B cell (primary cell): ENCODE data around the gene CDKN2B. TPM values are rescaled to one million over a fixed set of nuclear protein-coding genes. Genes with fewer than 3 reads are reported as not detected.

Experiments used
- ATAC-seq: fragments of 200-7000 bp; cut with Tn5 transposase; one replicate; pipeline ENCODE4 v1.10.0; 2021; ENCODE audit warnings: low read depth, mild to moderate bottlenecking, moderate number of reproducible peaks, moderate library complexity
- CTCF ChIA-PET: fragments of 350-600 bp; sonication (Branson Sonifier 250); formaldehyde crosslinking; loops from one replicate; lab custom pipeline; 2021; ENCODE audit warnings: antibody characterized with exemption, inconsistent platforms; lab: Charles Lee
- POLR2A ChIA-PET: fragments of 350-600 bp; sonication (Branson Sonifier 250); formaldehyde crosslinking; loops from one replicate; lab custom pipeline; 2021; ENCODE audit warnings: antibody characterized with exemption; lab: Charles Lee
- DNase-seq: peaks from one replicate; pipeline ENCODE4 v3.0.0; 2013
- H2AFZ ChIP-seq: 2 replicates; pipeline ENCODE4 v1.6.1; 2012; ENCODE audit warnings: mild to moderate bottlenecking, low read depth, low read length; ENCODE audit not compliant: insufficient read depth, poor library complexity, severe bottlenecking
- H3K27ac ChIP-seq, 2 donors: 1 replicate in 1 of 2; 2 replicates in 1 of 2; pipeline ENCODE4 v1.5.1; 2012 to 2013; ENCODE audit warnings: low read length in 2 of 2, mild to moderate bottlenecking in 2 of 2, moderate library complexity in 1 of 2
- H3K27me3 ChIP-seq, 4 experiments: fragments of 200-600 bp in 1 of 4; sonication (generic) in 1 of 4; replicated peaks in 1 of 4; 1 replicate in 2 of 4; 2 replicates in 2 of 4; pipeline versions ENCODE4 v1.6.1 to v1.7.0; 2013 to 2016; ENCODE audit warnings: low read length in 3 of 4, mild to moderate bottlenecking in 2 of 4, mixed read lengths in 1 of 4, moderate library complexity in 1 of 4; ENCODE audit not compliant: insufficient read depth in 4 of 4, control insufficient read depth in 3 of 4; ENCODE audit errors: control extremely low read depth in 1 of 4
- H3K36me3 ChIP-seq, 2 experiments: replicated peaks in 1 of 2; 1 replicate in 1 of 2; 2 replicates in 1 of 2; pipeline versions ENCODE4 v1.6.1 to v1.7.1; 2013; ENCODE audit warnings: low read length in 1 of 2; ENCODE audit not compliant: insufficient read depth in 2 of 2, control insufficient read depth in 1 of 2; ENCODE audit errors: control extremely low read depth in 1 of 2, extremely low read depth in 1 of 2
- H3K4me1 ChIP-seq, 2 donors: fragments of 200-600 bp in 1 of 2; sonication (generic) in 1 of 2; 1 replicate in 1 of 2; 2 replicates in 1 of 2; pipeline versions ENCODE4 v1.5.1 to v1.6.1; 2013 to 2017; ENCODE audit warnings: low read length in 2 of 2; ENCODE audit not compliant: control insufficient read depth in 2 of 2, insufficient read depth in 2 of 2
- H3K4me2 ChIP-seq: replicated peaks from 2 replicates; pipeline ENCODE3; 2012; ENCODE audit warnings: mild to moderate bottlenecking, low read depth, low read length; ENCODE audit not compliant: poor library complexity, severe bottlenecking
- H3K4me3 ChIP-seq, 5 experiments: fragments of 200-600 bp in 1 of 5; sonication (generic) in 1 of 5; 1 replicate in 3 of 5; 2 replicates in 2 of 5; pipeline versions ENCODE4 v1.5.1 to v1.7.0; 2011 to 2016; ENCODE audit warnings: low read length in 4 of 5, mild to moderate bottlenecking in 4 of 5, low read depth in 2 of 5, control low read depth in 1 of 5, moderate library complexity in 1 of 5; ENCODE audit not compliant: insufficient read depth in 1 of 5; ENCODE audit errors: control extremely low read depth in 1 of 5, extremely low read depth in 1 of 5
- H3K79me2 ChIP-seq: fragments of 200-600 bp; sonication (generic); one replicate; pipeline ENCODE4 v1.6.0; 2016; ENCODE audit warnings: low read length; ENCODE audit not compliant: control insufficient read depth, insufficient read depth
- H3K9ac ChIP-seq: fragments of 200-600 bp; sonication (generic); 2 replicates; pipeline ENCODE4 v1.6.1; 2017; ENCODE audit warnings: mild to moderate bottlenecking, low read length, moderate library complexity
- H3K9me3 ChIP-seq, 3 donors: one replicate each; pipeline versions ENCODE4 v1.6.1 to v1.7.1; 2013; ENCODE audit warnings: low read length in 2 of 3; ENCODE audit not compliant: control insufficient read depth in 2 of 3, insufficient read depth in 1 of 3; ENCODE audit errors: control extremely low read depth in 1 of 3
- H4K20me1 ChIP-seq: 2 replicates; pipeline ENCODE4 v1.6.0; 2012; ENCODE audit warnings: mild to moderate bottlenecking, low read length; ENCODE audit not compliant: insufficient read depth, control insufficient read depth, poor library complexity, severe bottlenecking
- H3K27ac Mint-ChIP-seq: one replicate; pipeline ENCODE4 v1.8.0; 2021; ENCODE audit warnings: mixed read lengths
- H3K27me3 Mint-ChIP-seq: one replicate; pipeline ENCODE4 v1.8.0; 2021; ENCODE audit warnings: mixed read lengths
- H3K4me1 Mint-ChIP-seq: one replicate; pipeline ENCODE4 v1.8.0; 2021; ENCODE audit warnings: mixed read lengths
- H3K4me3 Mint-ChIP-seq: one replicate; pipeline ENCODE4 v1.8.0; 2021; ENCODE audit warnings: mixed read lengths
- H3K9me3 Mint-ChIP-seq: one replicate; pipeline ENCODE4 v1.8.0; 2022; ENCODE audit warnings: mixed read lengths; ENCODE audit not compliant: insufficient read depth
- CTCF ChIP-seq: fragments of 200-600 bp; IDR thresholded peaks from one replicate; pipeline ENCODE4 v1.8.0; 2022; ENCODE audit warnings: antibody characterized with exemption, mild to moderate bottlenecking
- EZH2 ChIP-seq: IDR thresholded peaks from 2 replicates; pipeline ENCODE4 v1.6.1; 2012; ENCODE audit warnings: borderline replicate concordance, low read depth, mild to moderate bottlenecking, moderate library complexity, low read length; ENCODE audit not compliant: insufficient read depth, poor library complexity, severe bottlenecking
- WGBS: methylation state at CpG from one replicate; pipeline ENCODE4 v1.1.5; 2013; ENCODE audit warnings: missing lambda C conversion rate; ENCODE audit not compliant: insufficient coverage; 5-methylcytosine and 5-hydroxymethylcytosine counted together
- intact Hi-C: fragments of 100-400 bp; cut with micrococcal nuclease; formaldehyde crosslinking; loops from one replicate; pipeline ENCODE4 v1.10.0; 2022
- polyA plus RNA-seq: library from polyadenylated mRNA; depleted of rRNA; stranded (reverse); fragments of >200 nt; gene quantifications from 2 replicates; pipeline ENCODE4 v1.2.3, GENCODE V29; 2012
- total RNA-seq, 2 donors: library from RNA; stranded (reverse); fragments of 120-200 nt in 1 of 2; gene quantifications; 1 replicate in 1 of 2; 2 replicates in 1 of 2; pipeline versions ENCODE4 v1.2.3 to v1.2.4, GENCODE V29; 2013 to 2022

CDKN2B gene
- total and polyA plus RNA-seq, 2 donors (not counting 1 experiment from before 2014, with no cell fraction given) = 0.36 to 0.42 TPM

- Mint-ChIP-seq H3K9me3 (no peaks in the 10 kb centered on the region), H3K4me1 (peaks cover 8% of the 10 kb centered on the region), H3K27ac (no peak overlapping the region), H3K4me3 (no peak overlapping the region), H3K27me3 (no peaks in the 10 kb centered on the region)
- H3K4me1 ChIP-seq = peaks cover 3 to 6% of the 10 kb centered on the region in 2 donors
- POLR2A ChIA-PET = no interaction called here
- no peaks in the 10 kb centered on the region for H3K27me3 ChIP-seq
- H3K27ac ChIP-seq = no peak overlapping the region
- no peaks in the 10 kb centered on the region for H3K36me3 ChIP-seq
- intact Hi-C loops = no loop called here
- no peaks in the 10 kb centered on the region for H3K79me2 ChIP-seq
- TF ChIP-seq EZH2 (no peak), CTCF (no peak)
- DNase-seq (peak; percentile 52), ATAC-seq (peak; percentile 53)
- no peaks in the 10 kb centered on the region for H3K9me3 ChIP-seq
- no peaks in the 10 kb centered on the region for H4K20me1 ChIP-seq
- no peak overlapping the region for H3K4me2 ChIP-seq
- WGBS = no CpG with 5 or more reads among the region's 1 CpG
- peak overlapping the region; percentile 10 for H2AFZ ChIP-seq
- CTCF ChIA-PET = interaction anchor here (3.0 to 4.0 kb wide), 2 partner anchors 21 to 217 kb away, joined by 8 to 18 read pairs; partner anchors contain the start of gene CDKN2B
- no peak overlapping the region for H3K4me3 ChIP-seq
- H3K9ac ChIP-seq = no peak overlapping the region
Measured at GRCh38 chr9:22030101-22030598, 21.0 kb upstream of the CDKN2B start.

GRCh38 chr9:22029231-22029630 is 20.1 kb upstream of the CDKN2B start:
- Mint-ChIP-seq H3K4me1 (peaks cover 8% of the 10 kb centered on the region), H3K4me3 (no peak overlapping the region), H3K27me3 (peaks cover 2% of the 10 kb centered on the region), H3K9me3 (no peaks in the 10 kb centered on the region), H3K27ac (no peak overlapping the region)
- DNase-seq = no peak
- Histone ChIP-seq H3K4me2 (no peak overlapping the region), H3K27ac (no peak overlapping the region), H3K79me2 (peaks cover 5% of the 10 kb centered on the region), H3K9me3 (no peaks in the 10 kb centered on the region), H3K36me3 (no peaks in the 10 kb centered on the region), H4K20me1 (no peaks in the 10 kb centered on the region), H3K9ac (no peak overlapping the region), H3K4me1 (peaks cover 3 to 6% of the 10 kb centered on the region in 2 donors), H2AFZ (no peak overlapping the region), H3K27me3 (no peaks in the 10 kb centered on the region), H3K4me3 (no peak overlapping the region)
- CTCF ChIA-PET = interaction anchor here (0.7 kb wide), 1 partner anchor 9 kb away, joined by 3 read pairs; no protein-coding TSS in a partner anchor
- POLR2A ChIA-PET = no interaction called here
- intact Hi-C loops = no loop called here
- TF ChIP-seq CTCF (no peak), EZH2 (no peak)
- no peak for ATAC-seq
- 57% methylated on average over 1 of the region's 4 CpGs for WGBS
